CD14-positive monocyte (primary cell): ENCODE results near the gene NT5C. TPM values are rescaled to one million over a fixed set of nuclear protein-coding genes. Genes with fewer than 3 reads are reported as not detected.

Experiments
- DNase-seq, 3 donors: peaks; one replicate each; pipeline ENCODE4 v3.0.0-alpha.2; 2011 to 2022
- H2AFZ ChIP-seq: 2 replicates; pipeline ENCODE4 v1.6.0; 2012; ENCODE audit warnings: mild to moderate bottlenecking, low read depth, low read length, inconsistent platforms; ENCODE audit not compliant: insufficient read depth, poor library complexity, severe bottlenecking
- H3K27ac ChIP-seq, 2 donors: 1 replicate in 1 of 2; 2 replicates in 1 of 2; pipeline ENCODE4 v1.5.1; 2012 to 2013; ENCODE audit warnings: low read length in 2 of 2, control low read depth in 1 of 2, inconsistent platforms in 1 of 2, low read depth in 1 of 2, mild to moderate bottlenecking in 1 of 2
- H3K27me3 ChIP-seq, 2 donors: one replicate each; pipeline versions ENCODE4 v1.6.0 to v1.6.1; 2011 to 2013; ENCODE audit warnings: low read length in 2 of 2; ENCODE audit not compliant: control insufficient read depth in 2 of 2, insufficient read depth in 2 of 2
- H3K36me3 ChIP-seq, 2 donors: replicated peaks in 1 of 2; 1 replicate in 1 of 2; 2 replicates in 1 of 2; pipeline versions ENCODE4 v1.5.1 to v1.6.1; 2012 to 2013; ENCODE audit warnings: low read length in 2 of 2, control low read depth in 1 of 2, inconsistent platforms in 1 of 2, mild to moderate bottlenecking in 1 of 2; ENCODE audit not compliant: insufficient read depth in 2 of 2, control insufficient read depth in 1 of 2
- H3K4me1 ChIP-seq, 2 donors: 1 replicate in 1 of 2; 2 replicates in 1 of 2; pipeline versions ENCODE4 v1.5.1 to v1.6.1; 2012 to 2013; ENCODE audit warnings: low read length in 2 of 2, control low read depth in 1 of 2, inconsistent platforms in 1 of 2, mild to moderate bottlenecking in 1 of 2, moderate library complexity in 1 of 2; ENCODE audit not compliant: insufficient read depth in 2 of 2, control insufficient read depth in 1 of 2
- H3K4me2 ChIP-seq: replicated peaks from 2 replicates; pipeline ENCODE3; 2012; ENCODE audit warnings: low read length, moderate library complexity, mild to moderate bottlenecking; ENCODE audit not compliant: poor library complexity, severe bottlenecking; ENCODE audit errors: extremely low read depth
- H3K4me3 ChIP-seq, 3 experiments: fragments of 200-600 bp in 1 of 3; sonication (generic) in 1 of 3; replicated peaks in 1 of 3; 1 replicate in 2 of 3; 2 replicates in 1 of 3; pipeline ENCODE4 v1.5.1; 2011 to 2013; ENCODE audit warnings: low read length in 3 of 3, mild to moderate bottlenecking in 3 of 3, control low read depth in 2 of 3, low read depth in 2 of 3, inconsistent platforms in 1 of 3, moderate library complexity in 1 of 3
- H3K79me2 ChIP-seq: 2 replicates; pipeline ENCODE4 v1.6.0; 2012; ENCODE audit warnings: mild to moderate bottlenecking, control low read depth, inconsistent platforms, low read length, moderate library complexity; ENCODE audit not compliant: insufficient read depth
- H3K9ac ChIP-seq: 2 replicates; pipeline ENCODE4 v1.6.0; 2017; ENCODE audit warnings: low read length, mild to moderate bottlenecking; ENCODE audit not compliant: insufficient read depth, poor library complexity, severe bottlenecking
- H3K9me3 ChIP-seq, 2 donors: replicated peaks in 1 of 2; 1 replicate in 1 of 2; 2 replicates in 1 of 2; pipeline versions ENCODE4 v1.5.1 to v1.6.1; 2012 to 2013; ENCODE audit warnings: low read length in 2 of 2, control low read depth in 1 of 2; ENCODE audit not compliant: control insufficient read depth in 1 of 2, insufficient read depth in 1 of 2
- H4K20me1 ChIP-seq: 2 replicates; pipeline ENCODE4 v1.6.0; 2012; ENCODE audit warnings: mild to moderate bottlenecking, low read length, control low read depth, moderate library complexity; ENCODE audit not compliant: insufficient read depth
- H3K27ac Mint-ChIP-seq, 7 donors: one replicate each; pipeline ENCODE4 v1.8.0; 2020; ENCODE audit warnings: mild to moderate bottlenecking in 7 of 7, mixed read lengths in 7 of 7, moderate library complexity in 6 of 7, inconsistent platforms in 2 of 7
- H3K27me3 Mint-ChIP-seq, 3 donors: one replicate each; pipeline ENCODE4 v1.8.0; 2021 to 2022; ENCODE audit warnings: low read depth in 3 of 3, mild to moderate bottlenecking in 3 of 3, mixed read lengths in 3 of 3, moderate library complexity in 3 of 3, inconsistent platforms in 1 of 3
- H3K36me3 Mint-ChIP-seq, 2 donors: one replicate each; pipeline ENCODE4 v1.8.0; 2020; ENCODE audit warnings: mixed read lengths in 2 of 2, inconsistent platforms in 1 of 2, mild to moderate bottlenecking in 1 of 2
- H3K4me1 Mint-ChIP-seq: one replicate; pipeline ENCODE4 v1.8.0; 2020; ENCODE audit warnings: mild to moderate bottlenecking, mixed read lengths
- H3K4me3 Mint-ChIP-seq, 2 donors: one replicate each; pipeline ENCODE4 v1.8.0; 2020; ENCODE audit warnings: mild to moderate bottlenecking in 2 of 2, mixed read lengths in 2 of 2, moderate library complexity in 1 of 2
- H3K9me3 Mint-ChIP-seq, 7 donors: one replicate each; pipeline ENCODE4 v1.8.0; 2020 to 2022; ENCODE audit warnings: mixed read lengths in 7 of 7, mild to moderate bottlenecking in 6 of 7, moderate library complexity in 6 of 7, inconsistent platforms in 2 of 7
- CTCF ChIP-seq: fragments of 200-600 bp; IDR thresholded peaks from one replicate; pipeline ENCODE4 v1.8.0; 2022; ENCODE audit warnings: antibody characterized with exemption, mild to moderate bottlenecking
- WGBS: methylation state at CpG from one replicate; pipeline ENCODE4 v1.1.5; 2013; ENCODE audit warnings: missing lambda C conversion rate; ENCODE audit not compliant: insufficient coverage; 5-methylcytosine and 5-hydroxymethylcytosine counted together
- intact Hi-C, 2 donors: fragments of 100-400 bp; cut with micrococcal nuclease; formaldehyde crosslinking; loops; one replicate each; pipeline versions ENCODE4 v1.15.0 to v1.15.1; 2023
- polyA plus RNA-seq, 3 donors: library from polyadenylated mRNA; depleted of rRNA in 1 of 3; unstranded in 2 of 3; stranded (reverse) in 1 of 3; fragments of 300-500 nt in 2 of 3; fragments of >200 nt in 1 of 3; fragmentation: Illumina TruSeq in 2 of 3; gene quantifications; 1 replicate in 2 of 3; 2 replicates in 1 of 3; pipeline ENCODE4 v1.2.3, GENCODE V29; 2012 to 2021

The NT5C gene
- polyA plus RNA-seq, 3 donors, result 27.8 to 45.6 (median 36.2) TPM

DNA sequence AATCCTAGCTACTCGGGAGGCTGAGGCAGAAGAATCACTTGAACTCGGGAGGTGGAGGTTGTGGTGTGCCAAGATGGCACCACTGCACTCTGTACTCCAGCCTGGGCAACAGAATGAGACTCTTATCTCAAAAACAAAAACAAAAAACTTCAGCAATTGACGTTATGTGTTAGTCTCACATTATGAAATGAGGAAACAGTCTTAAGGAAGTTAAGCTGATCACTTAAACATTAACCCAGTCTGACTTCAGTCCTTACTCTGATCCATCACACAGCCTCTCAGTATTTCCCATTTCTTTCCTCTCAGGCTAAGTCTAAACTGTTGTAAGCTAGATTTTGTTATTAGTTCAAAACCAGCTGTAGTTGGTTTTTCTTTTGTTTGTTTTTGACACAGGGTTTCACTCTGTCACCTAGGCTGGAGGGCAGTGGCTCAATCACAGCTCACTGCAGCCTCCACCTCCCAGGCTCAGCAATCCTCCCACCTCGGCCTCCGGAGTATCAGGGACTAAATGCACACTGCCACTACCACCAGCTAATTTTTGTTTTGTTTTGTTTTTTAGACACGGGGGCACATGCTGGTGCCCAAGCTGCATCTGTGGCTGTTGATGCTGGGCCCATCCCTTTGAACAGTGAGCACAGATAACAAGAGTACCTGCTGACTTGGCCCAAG lies 16.5 kb upstream of the NT5C start:
- H3K27me3 ChIP-seq, result no peaks in the 10 kb centered on the region
- H3K27me3 Mint-ChIP-seq, result no peaks in the 10 kb centered on the region
- peak overlapping the region; percentile 5 for H3K9ac ChIP-seq
- H3K4me3 Mint-ChIP-seq, result peak overlapping the region; percentile 43 to 81
- H3K36me3 Mint-ChIP-seq, result peaks cover 42 to 58% of the 10 kb centered on the region in 2 donors
- H2AFZ ChIP-seq, result no peak overlapping the region
- intact Hi-C loops, result no loop called here
- no peak for TF ChIP-seq CTCF
- peaks cover 38 to 44% of the 10 kb centered on the region in 2 donors for H3K4me1 ChIP-seq
- peak overlapping the region; percentile 40 for H3K4me2 ChIP-seq
- H3K4me1 Mint-ChIP-seq, result peaks cover 46% of the 10 kb centered on the region
- peak overlapping the region; percentile 86 to 97 (median 94) for H3K27ac Mint-ChIP-seq
- H3K79me2 ChIP-seq, result peaks cover 70% of the 10 kb centered on the region
- H3K4me3 ChIP-seq, result peak overlapping the region in 1 of 3 experiments; percentile 37
- peaks cover 26 to 42% of the 10 kb centered on the region in 2 donors for H3K36me3 ChIP-seq
- H3K9me3 Mint-ChIP-seq, result peaks cover 0 to 2% (median 0%) of the 10 kb centered on the region in 7 donors
- H3K27ac ChIP-seq, result peak overlapping the region; percentile 73 to 78
- WGBS, result 100% methylated on average over 2 of the region's 6 CpGs
- peak; percentile 27 to 55 (median 42) for DNase-seq
- H4K20me1 ChIP-seq, result peaks cover 10% of the 10 kb centered on the region
- no peaks in the 10 kb centered on the region for H3K9me3 ChIP-seq

DNA sequence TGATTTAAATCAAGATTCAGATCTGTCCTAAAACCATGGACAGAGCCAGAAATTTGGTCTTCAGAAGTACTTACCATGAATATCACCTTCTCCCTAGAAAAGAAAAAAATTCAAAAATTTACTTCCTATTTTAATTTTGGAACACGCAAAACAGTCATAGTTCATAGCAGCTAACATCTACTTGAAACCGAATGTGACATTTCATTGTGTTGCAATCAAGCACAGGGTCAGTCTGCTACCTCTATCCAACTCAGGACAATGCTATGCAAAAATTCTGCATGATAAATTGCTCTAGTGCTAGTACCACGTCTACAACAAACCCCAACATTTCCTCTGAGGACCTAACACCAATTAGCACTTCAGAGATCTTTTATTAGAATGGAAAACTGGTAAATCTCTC lies 15.1 kb upstream of the NT5C start:
- Histone ChIP-seq H3K4me1 (peaks cover 34 to 37% of the 10 kb centered on the region in 2 donors), H3K4me2 (peak overlapping the region; percentile 22), H3K9me3 (no peaks in the 10 kb centered on the region), H3K9ac (no peak overlapping the region), H3K27ac (peak overlapping the region; percentile 63 to 78), H3K79me2 (peaks cover 62% of the 10 kb centered on the region), H3K36me3 (peaks cover 33 to 55% of the 10 kb centered on the region in 2 donors), H3K27me3 (no peaks in the 10 kb centered on the region), H3K4me3 (peak overlapping the region in 1 of 3 experiments; percentile 37), H4K20me1 (no peaks in the 10 kb centered on the region), H2AFZ (no peak overlapping the region)
- DNase-seq, result peak; percentile 53 to 67 (median 57)
- peak overlapping the region; percentile 86 to 97 (median 94) for H3K27ac Mint-ChIP-seq
- TF ChIP-seq CTCF, result no peak
- peaks cover 46 to 67% of the 10 kb centered on the region in 2 donors for H3K36me3 Mint-ChIP-seq
- peaks cover 37% of the 10 kb centered on the region for H3K4me1 Mint-ChIP-seq
- intact Hi-C loops, result no loop called here
- no peaks in the 10 kb centered on the region for H3K27me3 Mint-ChIP-seq
- peaks cover 0 to 2% (median 0%) of the 10 kb centered on the region in 7 donors for H3K9me3 Mint-ChIP-seq
- H3K4me3 Mint-ChIP-seq, result peak overlapping the region in 1 of 2 donors; percentile 81
- 12% methylated on average over 2 of the region's 3 CpGs for WGBS
